Measurements from ENCODE around the gene ARHGAP27. TPM values are rescaled to one million over a fixed set of nuclear protein-coding genes. Genes with fewer than 3 reads are reported as not detected.
"Not testable (repeated sequence)": the region's sequence is repeated elsewhere in the genome, so short reads cannot be mapped to it uniquely, and the experiment has no call there.

Gene ARHGAP27
- total RNA-seq, 4 donors from 2014 or later = 31.5 to 38.6 (median 33.1) TPM

GRCh38 chr17:45444856-45445820, 12.5 kb upstream of the ARHGAP27 start:
- intact Hi-C loops (cut with DNase I); H3K27me3 ChIP-seq; H3K4me3 ChIP-seq (replicated peaks in 1 of 3); H3K27ac ChIP-seq; H3K36me3 ChIP-seq; H3K9me3 ChIP-seq; H3K4me1 ChIP-seq; DNase-seq: not testable (repeated sequence)
- 81 to 91% methylated on average over 13 to 21 of the region's 21 CpGs for whole genome bisulfite sequencing, 2 donors

- H3K4me3 ChIP-seq (replicated peaks in 1 of 3); H3K36me3 ChIP-seq; H3K27ac ChIP-seq; H3K4me1 ChIP-seq; H3K27me3 ChIP-seq; H3K9me3 ChIP-seq; DNase-seq; intact Hi-C loops (cut with DNase I): not testable (repeated sequence)
- WGBS, 2 donors = 89 to 91% methylated on average over 8 to 10 of the region's 10 CpGs
These were observed 11.6 kb upstream of the ARHGAP27 start for GRCh38 chr17:45444301-45444700.

- H3K9me3 ChIP-seq; DNase-seq; H3K27me3 ChIP-seq; intact Hi-C loops (cut with DNase I); H3K27ac ChIP-seq; H3K4me1 ChIP-seq; H3K4me3 ChIP-seq (replicated peaks in 1 of 3): not testable (repeated sequence)
- 94 to 97% methylated on average over 3 to 6 of the region's 10 CpGs for WGBS, 2 donors
- peaks cover 10 to 12% of the 10 kb centered on the region in 2 donors for H3K36me3 ChIP-seq
These were observed 10.9 kb upstream of the ARHGAP27 start for GRCh38 chr17:45443371-45444260.

DNA sequence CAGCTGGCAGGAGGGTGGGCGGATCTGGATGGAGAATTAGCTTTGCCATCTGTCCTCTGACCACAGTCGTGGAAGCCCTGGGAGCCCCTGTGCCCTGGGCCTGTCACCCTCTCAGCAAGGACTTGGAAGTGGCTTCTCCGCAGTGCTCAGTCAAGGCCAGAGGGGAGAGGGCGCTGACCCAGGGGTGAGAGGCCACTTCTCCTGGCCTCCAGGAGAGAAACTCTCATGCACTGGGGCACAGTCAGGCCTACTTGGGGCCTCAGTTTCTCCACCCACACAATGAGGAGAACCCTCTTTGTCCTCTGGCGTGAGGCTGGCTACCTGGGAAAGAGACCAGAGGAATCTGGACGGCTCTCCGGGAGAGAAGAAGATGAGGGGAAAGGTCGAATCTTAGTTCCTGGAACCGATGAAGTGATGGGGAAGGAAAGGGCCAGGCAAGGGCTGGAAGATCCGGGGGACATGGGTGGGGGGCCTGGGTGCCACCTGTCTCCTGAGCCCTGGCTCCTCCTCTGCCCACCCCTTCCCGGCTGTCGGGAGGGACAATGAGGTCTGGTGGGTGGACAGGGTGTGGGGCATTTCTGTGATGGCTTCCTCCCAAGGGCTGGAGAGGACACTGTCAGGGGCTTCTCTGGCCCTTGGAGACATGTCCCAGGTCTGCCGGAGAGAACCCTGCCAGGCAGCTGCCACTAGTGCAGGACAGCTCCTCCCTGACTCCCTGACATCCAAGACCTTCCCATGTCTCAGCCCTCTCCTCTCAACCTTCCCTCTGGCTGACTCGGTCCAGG, 9.0 kb upstream of the ARHGAP27 start:
- Histone ChIP-seq H3K4me3 (replicated peaks in 1 of 3) (no peak overlapping the region), H3K27ac (no peak overlapping the region), H3K27me3 (no peaks in the 10 kb centered on the region), H3K9me3 (no peaks in the 10 kb centered on the region), H3K4me1 (no peaks in the 10 kb centered on the region), H3K36me3 (peaks cover 20 to 24% of the 10 kb centered on the region in 2 donors)
- DNase-seq = no peak
- intact Hi-C loops (cut with DNase I) = no loop called here
- no peak for TF ChIP-seq POLR2A (IDR thresholded peaks at IDR 0.05)
- TF ChIP-seq, protein P1, sequence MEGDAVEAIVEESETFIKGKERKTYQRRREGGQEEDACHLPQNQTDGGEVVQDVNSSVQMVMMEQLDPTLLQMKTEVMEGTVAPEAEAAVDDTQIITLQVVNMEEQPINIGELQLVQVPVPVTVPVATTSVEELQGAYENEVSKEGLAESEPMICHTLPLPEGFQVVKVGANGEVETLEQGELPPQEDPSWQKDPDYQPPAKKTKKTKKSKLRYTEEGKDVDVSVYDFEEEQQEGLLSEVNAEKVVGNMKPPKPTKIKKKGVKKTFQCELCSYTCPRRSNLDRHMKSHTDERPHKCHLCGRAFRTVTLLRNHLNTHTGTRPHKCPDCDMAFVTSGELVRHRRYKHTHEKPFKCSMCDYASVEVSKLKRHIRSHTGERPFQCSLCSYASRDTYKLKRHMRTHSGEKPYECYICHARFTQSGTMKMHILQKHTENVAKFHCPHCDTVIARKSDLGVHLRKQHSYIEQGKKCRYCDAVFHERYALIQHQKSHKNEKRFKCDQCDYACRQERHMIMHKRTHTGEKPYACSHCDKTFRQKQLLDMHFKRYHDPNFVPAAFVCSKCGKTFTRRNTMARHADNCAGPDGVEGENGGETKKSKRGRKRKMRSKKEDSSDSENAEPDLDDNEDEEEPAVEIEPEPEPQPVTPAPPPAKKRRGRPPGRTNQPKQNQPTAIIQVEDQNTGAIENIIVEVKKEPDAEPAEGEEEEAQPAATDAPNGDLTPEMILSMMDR (IDR thresholded peaks at IDR 0.05) = no peak
- WGBS, 2 donors = 85 to 88% methylated on average over 12 to 13 of the region's 14 CpGs

DNA sequence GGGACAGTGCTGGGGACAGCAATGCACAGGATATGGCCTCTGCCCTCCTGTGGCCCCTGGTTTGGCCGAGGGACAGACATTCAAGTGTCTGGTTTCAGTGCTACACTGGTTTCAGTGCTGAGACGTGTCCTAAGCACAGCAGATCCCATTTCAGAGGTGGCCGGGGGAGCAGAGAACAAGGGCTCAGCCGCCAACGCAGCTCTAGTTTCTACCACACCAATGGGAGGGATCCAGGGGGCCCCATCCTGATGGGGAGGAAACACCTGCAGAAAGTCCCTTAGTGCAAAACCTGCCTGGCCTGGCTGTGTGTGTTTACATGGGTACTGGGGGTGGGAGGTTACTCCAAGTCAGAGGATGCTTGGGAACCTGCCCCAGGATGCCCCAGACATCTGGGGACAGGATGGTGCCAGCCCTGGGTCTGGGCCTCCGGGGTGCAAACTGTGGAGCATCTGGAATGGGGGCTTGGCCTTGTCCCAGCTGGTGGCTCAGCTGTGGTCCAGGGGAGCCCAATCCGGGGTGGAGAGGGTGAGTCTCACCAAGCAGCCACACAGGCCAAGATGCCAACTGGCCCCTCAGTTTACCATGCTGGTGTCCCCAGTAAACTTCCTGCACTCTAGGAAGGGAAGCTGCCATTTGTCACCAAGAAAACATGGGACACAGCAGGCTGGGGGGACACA, 8.3 kb upstream of the ARHGAP27 start:
- DNase-seq; H3K4me3 ChIP-seq (replicated peaks in 1 of 3); H3K4me1 ChIP-seq; H3K9me3 ChIP-seq; H3K27me3 ChIP-seq; H3K27ac ChIP-seq; intact Hi-C loops (cut with DNase I): not testable (repeated sequence)
- 77 to 82% methylated on average over 6 to 7 of the region's 7 CpGs for WGBS, 2 donors
- peaks cover 20 to 32% of the 10 kb centered on the region in 2 donors for H3K36me3 ChIP-seq

DNA sequence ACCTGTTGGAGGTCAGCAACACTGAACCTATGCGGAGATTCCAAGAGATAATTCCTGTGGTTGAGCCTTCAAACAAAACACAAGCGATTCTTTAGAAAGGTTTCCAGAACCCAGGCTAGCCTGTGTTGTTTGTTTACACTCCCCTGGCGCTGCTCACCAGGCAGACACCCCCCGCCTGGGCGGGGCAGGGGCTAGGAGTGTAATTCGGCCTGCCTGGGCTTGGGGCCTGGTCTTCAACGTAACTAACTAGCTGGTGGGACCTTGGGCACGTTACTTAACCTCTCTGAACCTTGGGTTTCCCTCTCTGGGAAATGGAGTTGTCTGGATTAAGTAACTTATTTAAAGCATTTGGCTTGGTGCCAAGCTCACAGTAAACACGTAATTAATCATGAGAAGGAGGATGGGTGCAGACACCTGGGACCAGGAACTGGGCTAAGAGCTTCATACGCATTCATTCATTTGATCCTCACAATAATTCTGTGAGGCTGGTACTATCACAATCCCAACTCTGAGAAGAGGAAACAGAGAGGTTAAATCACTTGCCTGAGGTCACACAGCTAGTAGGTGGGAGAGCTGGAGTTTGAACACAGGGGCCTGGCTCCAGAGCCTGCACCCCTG, 7.6 kb upstream of the ARHGAP27 start:
- no peak for TF ChIP-seq POLR2A (IDR thresholded peaks at IDR 0.05)
- TF ChIP-seq, protein P1 (IDR thresholded peaks at IDR 0.05) = no peak

More for the DNA sequence above, 7.6 kb upstream of the ARHGAP27 start:
- intact Hi-C loops (cut with DNase I) = no loop called here
- Histone ChIP-seq H3K27ac (no peak overlapping the region), H3K36me3 (peaks cover 18 to 32% of the 10 kb centered on the region in 2 donors), H3K27me3 (no peaks in the 10 kb centered on the region), H3K4me3 (replicated peaks in 1 of 3) (no peak overlapping the region), H3K9me3 (no peaks in the 10 kb centered on the region), H3K4me1 (no peaks in the 10 kb centered on the region)
- DNase-seq = no peak
- WGBS, 2 donors = 63 to 79% methylated on average over 9 to 10 of the region's 10 CpGs
